ENCODE results near the gene ENAH.

DNA sequence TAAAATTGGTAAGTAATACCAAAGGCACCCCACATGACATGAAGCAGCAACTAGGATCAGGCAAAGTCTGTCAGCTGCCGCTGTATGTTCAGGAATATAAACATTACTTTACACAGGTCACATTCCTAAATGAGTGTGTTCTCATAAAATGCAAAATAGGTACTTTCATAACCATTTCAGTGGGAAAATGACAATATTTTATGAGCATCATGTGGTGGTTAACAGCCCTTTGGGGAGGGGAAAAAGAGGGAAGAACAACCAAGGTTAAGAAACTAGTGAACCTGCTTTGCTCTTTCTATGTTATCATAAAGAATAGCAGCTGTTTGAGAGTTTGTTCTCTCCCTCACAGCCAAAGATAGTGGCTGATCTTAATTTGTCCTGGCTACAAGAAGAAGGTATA is 119.7 kb downstream of the ENAH start:
- TF ChIP-seq POLR2A (IDR thresholded peaks at IDR 0.05; ENCODE audit: low read length), result no peak
- TF ChIP-seq GATA1 (IDR thresholded peaks at IDR 0.05; ENCODE audit: low read depth, low read length), result no peak

All from erythroblast (primary cell).